GM21786 (cell line): ENCODE results near the gene SYNPO2L.
"Not testable (repeated sequence)": the region's sequence is repeated elsewhere in the genome, so short reads cannot be mapped to it uniquely, and the experiment has no call there.

ENCODE experiments used
- ATAC-seq: cut with Tn5 transposase; IDR thresholded peaks from one replicate; pipeline ENCODE4 v1.9.1; 2021; ENCODE audit not compliant: unreplicated experiment

Gene SYNPO2L

GRCh38 chr10:73655990-73656298 is at the start of gene SYNPO2L:
Gene SYNPO2L, minus strand, starts transcription at chr10:73656029. Its CDS starts 107 bp downstream, at chr10:73655922.
- ATAC-seq, result no peak

- not testable (repeated sequence) for ATAC-seq
These were observed 48.1 kb upstream of the SYNPO2L start for GRCh38 chr10:73703924-73704323.

GRCh38 chr10:73698819-73699218 is 43.0 kb upstream of the SYNPO2L start:
- ATAC-seq, result not testable (repeated sequence)

GRCh38 chr10:73697675-73698159 is 41.9 kb upstream of the SYNPO2L start, which contains the start of gene AGAP5:
Gene AGAP5, minus strand, starts transcription at chr10:73698109. Its CDS starts 354 bp downstream, at chr10:73697755.
- ATAC-seq, result not testable (repeated sequence)

GRCh38 chr10:73695302-73695701 is 39.5 kb upstream of the SYNPO2L start:
- ATAC-seq, result not testable (repeated sequence)

GRCh38 chr10:73690755-73691154 is 34.9 kb upstream of the SYNPO2L start:
- not testable (repeated sequence) for ATAC-seq

GRCh38 chr10:73689596-73689995 is 33.8 kb upstream of the SYNPO2L start:
- not testable (repeated sequence) for ATAC-seq

GRCh38 chr10:73687641-73688040 is 31.8 kb upstream of the SYNPO2L start:
- ATAC-seq, result not testable (repeated sequence)

GRCh38 chr10:73674546-73674945 is 18.7 kb upstream of the SYNPO2L start:
- not testable (repeated sequence) for ATAC-seq

GRCh38 chr10:73668378-73668777 is 12.5 kb upstream of the SYNPO2L start:
- ATAC-seq, result not testable (repeated sequence)

GRCh38 chr10:73666153-73666809 is 10.5 kb upstream of the SYNPO2L start:
- ATAC-seq, result not testable (repeated sequence)

GRCh38 chr10:73665581-73665980 is 9.8 kb upstream of the SYNPO2L start:
- ATAC-seq, result not testable (repeated sequence)

- not testable (repeated sequence) for ATAC-seq
These were observed 8.6 kb upstream of the SYNPO2L start for GRCh38 chr10:73664156-73665040.

- not testable (repeated sequence) for ATAC-seq
These were observed 7.8 kb upstream of the SYNPO2L start for GRCh38 chr10:73663621-73664020.

- ATAC-seq, result not testable (repeated sequence)
These were observed 6.9 kb upstream of the SYNPO2L start for GRCh38 chr10:73662705-73663104.

GRCh38 chr10:73655257-73655989 is 406 bp downstream of the SYNPO2L start:
- no peak for ATAC-seq

- ATAC-seq, result no peak
These were observed 2.1 kb downstream of the SYNPO2L start for GRCh38 chr10:73653701-73654100.

GRCh38 chr10:73653195-73653594 is 2.6 kb downstream of the SYNPO2L start:
- ATAC-seq, result no peak

- no peak for ATAC-seq
These were observed 5.1 kb downstream of the SYNPO2L start for GRCh38 chr10:73650537-73651331.

GRCh38 chr10:73649876-73650536 is 5.8 kb downstream of the SYNPO2L start:
- ATAC-seq, result no peak
